Breast epithelium (tissue), 3 donors: ENCODE results near the gene FGR.

ENCODE experiments used
- POLR2A ChIP-seq: fragments of 450-650 bp; IDR thresholded peaks from one replicate; pipeline ENCODE4 v1.6.1; 2016; ENCODE audit warnings: antibody characterized with exemption, mild to moderate bottlenecking, moderate library complexity
- POLR2AphosphoS5 ChIP-seq, 3 donors: sonication (generic); formaldehyde crosslinking; IDR thresholded peaks; one replicate each; pipeline ENCODE4 v1.6.1; 2017; ENCODE audit warnings: antibody characterized with exemption in 3 of 3
- TF ChIP-seq, protein P1 (sequence below), 3 donors: fragments of 450-650 bp; IDR thresholded peaks; one replicate each; pipeline ENCODE4 v1.5.1; 2016 to 2017; ENCODE audit warnings: antibody characterized with exemption in 3 of 3, mild to moderate bottlenecking in 3 of 3, moderate library complexity in 3 of 3

DNA sequence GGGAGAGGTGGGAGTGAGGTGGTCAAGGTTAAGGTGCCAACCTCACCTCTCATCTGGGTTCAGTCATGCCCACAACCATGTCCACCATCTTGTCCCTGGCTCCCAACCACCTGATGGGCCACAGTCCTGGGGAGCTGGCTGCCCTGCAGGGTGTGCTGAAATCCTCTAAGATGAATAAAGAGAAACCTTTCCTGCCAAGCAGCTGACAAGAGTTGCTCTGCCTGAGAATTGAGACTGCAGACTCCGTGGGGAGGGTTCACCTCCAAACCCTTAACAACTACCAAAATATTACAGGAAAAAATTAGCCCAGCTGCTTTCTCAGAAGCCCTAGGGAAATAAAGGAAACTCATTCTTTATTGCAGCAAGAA, 15.2 kb upstream of the FGR start:
- TF ChIP-seq, protein P1, sequence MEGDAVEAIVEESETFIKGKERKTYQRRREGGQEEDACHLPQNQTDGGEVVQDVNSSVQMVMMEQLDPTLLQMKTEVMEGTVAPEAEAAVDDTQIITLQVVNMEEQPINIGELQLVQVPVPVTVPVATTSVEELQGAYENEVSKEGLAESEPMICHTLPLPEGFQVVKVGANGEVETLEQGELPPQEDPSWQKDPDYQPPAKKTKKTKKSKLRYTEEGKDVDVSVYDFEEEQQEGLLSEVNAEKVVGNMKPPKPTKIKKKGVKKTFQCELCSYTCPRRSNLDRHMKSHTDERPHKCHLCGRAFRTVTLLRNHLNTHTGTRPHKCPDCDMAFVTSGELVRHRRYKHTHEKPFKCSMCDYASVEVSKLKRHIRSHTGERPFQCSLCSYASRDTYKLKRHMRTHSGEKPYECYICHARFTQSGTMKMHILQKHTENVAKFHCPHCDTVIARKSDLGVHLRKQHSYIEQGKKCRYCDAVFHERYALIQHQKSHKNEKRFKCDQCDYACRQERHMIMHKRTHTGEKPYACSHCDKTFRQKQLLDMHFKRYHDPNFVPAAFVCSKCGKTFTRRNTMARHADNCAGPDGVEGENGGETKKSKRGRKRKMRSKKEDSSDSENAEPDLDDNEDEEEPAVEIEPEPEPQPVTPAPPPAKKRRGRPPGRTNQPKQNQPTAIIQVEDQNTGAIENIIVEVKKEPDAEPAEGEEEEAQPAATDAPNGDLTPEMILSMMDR (IDR thresholded peaks at IDR 0.05): no peak
- TF ChIP-seq POLR2A: no peak
- no peak for TF ChIP-seq POLR2AphosphoS5 (IDR thresholded peaks at IDR 0.05)
